Fibroblast of lung (primary cell): Measurements from ENCODE around the gene HRCT1. TPM values are rescaled to one million over a fixed set of nuclear protein-coding genes. Genes with fewer than 3 reads are reported as not detected.
"Not testable (repeated sequence)": the region's sequence is repeated elsewhere in the genome, so short reads cannot be mapped to it uniquely, and the experiment has no call there.

Experiments
- DNase-seq, 2 donors: peaks; one replicate each; pipeline versions ENCODE4 v3.0.0 to v3.0.0-alpha.2; 2010; ENCODE audit warnings: low read depth in 2 of 2
- H2AFZ ChIP-seq: 2 replicates; pipeline ENCODE4 v1.5.1; 2012; ENCODE audit warnings: low read length, control low read depth, inconsistent platforms
- H3K27ac ChIP-seq: 2 replicates; pipeline ENCODE4 v1.5.1; 2011; ENCODE audit warnings: low read length, control low read depth; ENCODE audit not compliant: insufficient read depth
- H3K27me3 ChIP-seq: 2 replicates; pipeline ENCODE4 v1.5.1; 2011; ENCODE audit warnings: mild to moderate bottlenecking, low read length; ENCODE audit not compliant: control insufficient read depth, insufficient read depth
- H3K36me3 ChIP-seq: 2 replicates; pipeline ENCODE4 v1.5.1; 2011; ENCODE audit warnings: low read length; ENCODE audit not compliant: control insufficient read depth, insufficient read depth
- H3K4me1 ChIP-seq: 2 replicates; pipeline ENCODE4 v1.5.1; 2011; ENCODE audit warnings: low read length; ENCODE audit not compliant: control insufficient read depth, insufficient read depth; ENCODE audit errors: extremely low read depth
- H3K4me2 ChIP-seq: 2 replicates; pipeline ENCODE4 v1.5.1; 2011; ENCODE audit warnings: low read length, control low read depth; ENCODE audit not compliant: insufficient read depth; ENCODE audit errors: extremely low read depth
- H3K4me3 ChIP-seq, 4 experiments: fragments of 200-600 bp in 1 of 4; sonication (generic) in 1 of 4; replicated peaks in 1 of 4; 2 replicates each; pipeline ENCODE4 v1.5.1; 2011 to 2016; ENCODE audit warnings: low read length in 4 of 4, low read depth in 3 of 4, mild to moderate bottlenecking in 3 of 4, control low read depth in 2 of 4, inconsistent platforms in 1 of 4, mixed read lengths in 1 of 4; ENCODE audit not compliant: insufficient read depth in 1 of 4; ENCODE audit errors: control extremely low read depth in 1 of 4
- H3K79me2 ChIP-seq: 2 replicates; pipeline ENCODE4 v1.5.1; 2012; ENCODE audit warnings: mild to moderate bottlenecking, low read length, inconsistent platforms; ENCODE audit not compliant: control insufficient read depth, insufficient read depth
- H3K9ac ChIP-seq: 2 replicates; pipeline ENCODE4 v1.5.1; 2011; ENCODE audit warnings: mild to moderate bottlenecking, low read length, control low read depth; ENCODE audit not compliant: insufficient read depth
- H3K9me3 ChIP-seq: 2 replicates; pipeline ENCODE4 v1.5.1; 2012; ENCODE audit warnings: low read depth, low read length; ENCODE audit not compliant: control insufficient read depth, insufficient read depth
- H4K20me1 ChIP-seq: 2 replicates; pipeline ENCODE4 v1.5.1; 2011; ENCODE audit warnings: low read length; ENCODE audit not compliant: control insufficient read depth, insufficient read depth; ENCODE audit errors: extremely low read depth
- EZH2 ChIP-seq: IDR thresholded peaks from 2 replicates; pipeline ENCODE4 v1.5.1; 2012; ENCODE audit warnings: low read length, control low read depth, mild to moderate bottlenecking; ENCODE audit errors: missing control alignments
- polyA plus RNA-seq, 2 donors: library from polyadenylated mRNA; depleted of rRNA in 1 of 2; stranded (reverse) in 1 of 2; unstranded in 1 of 2; fragments of >200 nt; gene quantifications; 2 replicates each; pipeline ENCODE4 v1.2.1, GENCODE V29; 2011 to 2012; ENCODE audit warnings: missing spikeins in 1 of 2
- total RNA-seq: library from RNA; depleted of rRNA; stranded (reverse); fragments of >200 nt; gene quantifications from 2 replicates; pipeline ENCODE4 v1.2.1, GENCODE V29; 2014
- TF ChIP-seq, protein P1 (sequence below), 2 donors: IDR thresholded peaks in 1 of 2; conservative IDR thresholded peaks in 1 of 2; 1 replicate in 1 of 2; 2 replicates in 1 of 2; pipeline ENCODE4 v1.5.1; 2011 to 2012; ENCODE audit warnings: low read length in 2 of 2, control low read depth in 1 of 2, inconsistent platforms in 1 of 2, low read depth in 1 of 2, mild to moderate bottlenecking in 1 of 2

HRCT1 gene
- total and polyA plus RNA-seq, 2 donors (not counting 1 experiment from before 2014, with no cell fraction given), result 1.2 to 3.1 TPM

DNA sequence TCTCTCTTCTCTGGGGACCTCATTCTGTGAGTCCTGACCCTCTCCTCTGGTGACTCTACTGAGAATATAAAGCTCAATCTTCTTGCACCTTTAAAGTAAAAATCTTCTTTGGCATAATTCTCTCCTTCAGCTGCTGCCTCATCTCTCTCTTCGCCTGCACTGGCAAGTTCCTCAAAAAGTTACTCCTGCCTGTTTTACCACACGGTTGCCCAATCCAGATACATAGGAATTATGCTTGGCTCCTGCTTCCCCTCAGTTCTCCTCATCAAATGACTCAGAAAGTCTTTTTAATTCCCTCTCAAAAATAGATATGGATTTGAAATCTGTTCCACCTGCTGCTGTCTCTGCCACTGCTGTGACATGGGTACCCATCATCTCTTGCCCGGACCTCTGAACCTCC, 14.4 kb upstream of the HRCT1 start:
- H3K9me3 ChIP-seq, result no peaks in the 10 kb centered on the region
- no peak for DNase-seq
- TF ChIP-seq, protein P1, sequence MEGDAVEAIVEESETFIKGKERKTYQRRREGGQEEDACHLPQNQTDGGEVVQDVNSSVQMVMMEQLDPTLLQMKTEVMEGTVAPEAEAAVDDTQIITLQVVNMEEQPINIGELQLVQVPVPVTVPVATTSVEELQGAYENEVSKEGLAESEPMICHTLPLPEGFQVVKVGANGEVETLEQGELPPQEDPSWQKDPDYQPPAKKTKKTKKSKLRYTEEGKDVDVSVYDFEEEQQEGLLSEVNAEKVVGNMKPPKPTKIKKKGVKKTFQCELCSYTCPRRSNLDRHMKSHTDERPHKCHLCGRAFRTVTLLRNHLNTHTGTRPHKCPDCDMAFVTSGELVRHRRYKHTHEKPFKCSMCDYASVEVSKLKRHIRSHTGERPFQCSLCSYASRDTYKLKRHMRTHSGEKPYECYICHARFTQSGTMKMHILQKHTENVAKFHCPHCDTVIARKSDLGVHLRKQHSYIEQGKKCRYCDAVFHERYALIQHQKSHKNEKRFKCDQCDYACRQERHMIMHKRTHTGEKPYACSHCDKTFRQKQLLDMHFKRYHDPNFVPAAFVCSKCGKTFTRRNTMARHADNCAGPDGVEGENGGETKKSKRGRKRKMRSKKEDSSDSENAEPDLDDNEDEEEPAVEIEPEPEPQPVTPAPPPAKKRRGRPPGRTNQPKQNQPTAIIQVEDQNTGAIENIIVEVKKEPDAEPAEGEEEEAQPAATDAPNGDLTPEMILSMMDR (conservative IDR thresholded peaks at IDR 0.05 in 1 of 2, IDR thresholded peaks at IDR 0.05 in 1 of 2; ENCODE audit: low read depth in 1 of 2, low read length in 2 of 2), result no peak
- no peak for TF ChIP-seq EZH2
- no peak overlapping the region for H2AFZ ChIP-seq
- no peak overlapping the region for H3K4me3 ChIP-seq
- no peaks in the 10 kb centered on the region for H4K20me1 ChIP-seq
- H3K27me3 ChIP-seq, result peaks cover 16% of the 10 kb centered on the region
- H3K4me1 ChIP-seq, result no peaks in the 10 kb centered on the region
- no peak overlapping the region for H3K9ac ChIP-seq
- no peak overlapping the region for H3K4me2 ChIP-seq
- H3K79me2 ChIP-seq, result no peaks in the 10 kb centered on the region
- no peaks in the 10 kb centered on the region for H3K36me3 ChIP-seq
- no peak overlapping the region for H3K27ac ChIP-seq

DNA sequence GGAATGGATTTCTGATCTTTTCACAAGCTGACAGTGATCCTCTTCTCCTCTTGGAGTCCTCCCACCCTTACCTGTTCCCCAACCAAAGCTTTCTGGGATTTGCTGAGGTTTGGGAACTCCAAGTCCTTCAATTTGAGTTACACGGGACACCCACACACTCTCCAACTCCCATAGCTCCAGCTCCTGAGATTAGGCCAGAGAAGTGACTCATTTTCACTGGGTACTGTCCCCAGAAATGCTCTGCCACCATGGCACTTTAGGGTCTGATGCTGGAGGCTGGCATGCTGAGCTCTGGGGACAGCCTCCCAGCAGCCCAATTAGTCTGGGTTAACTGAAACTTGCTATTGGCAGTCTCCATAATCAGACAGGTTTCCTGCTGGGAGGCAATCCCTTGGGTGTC, 14.0 kb upstream of the HRCT1 start:
- Histone ChIP-seq H3K4me2 (no peak overlapping the region), H3K9ac (no peak overlapping the region), H3K9me3 (no peaks in the 10 kb centered on the region), H4K20me1 (no peaks in the 10 kb centered on the region), H3K27ac (no peak overlapping the region), H3K4me3 (no peak overlapping the region), H2AFZ (no peak overlapping the region), H3K79me2 (no peaks in the 10 kb centered on the region), H3K4me1 (no peaks in the 10 kb centered on the region), H3K27me3 (peaks cover 16% of the 10 kb centered on the region), H3K36me3 (no peaks in the 10 kb centered on the region)
- no peak for DNase-seq
- TF ChIP-seq EZH2, result no peak
- TF ChIP-seq, protein P1 (conservative IDR thresholded peaks at IDR 0.05 in 1 of 2, IDR thresholded peaks at IDR 0.05 in 1 of 2; ENCODE audit: low read depth in 1 of 2, low read length in 2 of 2), result no peak

- TF ChIP-seq EZH2, result no peak
- TF ChIP-seq, protein P1 (conservative IDR thresholded peaks at IDR 0.05 in 1 of 2, IDR thresholded peaks at IDR 0.05 in 1 of 2; ENCODE audit: low read depth in 1 of 2, low read length in 2 of 2), result no peak
- H3K4me1 ChIP-seq, result no peaks in the 10 kb centered on the region
- no peak for DNase-seq
- H2AFZ ChIP-seq, result no peak overlapping the region
- no peaks in the 10 kb centered on the region for H3K9me3 ChIP-seq
- H3K79me2 ChIP-seq, result no peaks in the 10 kb centered on the region
- H3K27ac ChIP-seq, result no peak overlapping the region
- H3K9ac ChIP-seq, result no peak overlapping the region
- no peak overlapping the region for H3K4me2 ChIP-seq
- no peaks in the 10 kb centered on the region for H4K20me1 ChIP-seq
- H3K27me3 ChIP-seq, result peaks cover 13% of the 10 kb centered on the region
- no peaks in the 10 kb centered on the region for H3K36me3 ChIP-seq
- no peak overlapping the region for H3K4me3 ChIP-seq
These were observed 9.4 kb upstream of the HRCT1 start for GRCh38 chr9:35896570-35896969.

DNA sequence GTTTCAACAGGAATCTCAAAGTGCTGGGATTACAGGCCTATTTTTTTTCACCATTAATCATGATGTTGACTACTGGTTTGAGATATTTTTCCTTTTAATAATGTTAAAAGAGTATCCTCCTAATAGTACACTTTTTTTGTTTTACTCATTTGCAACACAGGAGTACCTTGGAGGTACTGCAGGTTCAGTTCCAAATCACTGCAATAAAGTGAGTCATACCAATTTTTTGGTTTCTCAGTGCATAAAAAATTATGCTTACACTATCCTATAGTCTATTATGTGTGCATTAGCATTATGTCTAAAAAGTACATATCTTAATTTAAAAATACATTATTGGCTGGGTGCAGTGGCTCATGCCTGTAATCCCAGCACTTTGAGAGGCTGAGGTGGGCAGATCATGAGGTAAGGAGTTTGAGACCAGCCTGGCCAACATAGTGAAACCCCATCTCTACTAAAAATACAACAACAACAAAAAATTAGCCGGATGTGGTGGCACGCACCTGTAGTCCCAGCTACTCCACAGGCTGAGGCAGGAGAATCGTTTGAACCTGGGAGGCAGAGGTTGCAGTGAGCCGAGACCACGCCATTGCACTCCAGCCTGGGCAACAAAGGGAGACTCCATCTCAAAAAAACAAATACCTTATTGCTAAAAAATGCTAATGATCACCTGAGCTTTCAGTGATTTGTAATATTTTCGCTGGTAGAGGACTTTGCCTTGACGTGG, 8.5 kb upstream of the HRCT1 start:
- H3K4me1 ChIP-seq, H3K79me2 ChIP-seq, H3K9ac ChIP-seq, H3K27ac ChIP-seq, DNase-seq, H3K36me3 ChIP-seq, H3K4me3 ChIP-seq, H3K9me3 ChIP-seq, H3K4me2 ChIP-seq, H4K20me1 ChIP-seq, H2AFZ ChIP-seq: not testable (repeated sequence)
- H3K27me3 ChIP-seq, result peaks cover 11% of the 10 kb centered on the region
